Activated CD8-positive, alpha-beta T cell treated with anti-CD3 and anti-CD28 coated beads, Interleukin-2, amount 10 ng/mL, durations not matched to agents 7 days and 5 days (primary cell): Measurements from ENCODE around the gene VTI1B. TPM values are rescaled to one million over a fixed set of nuclear protein-coding genes. Genes with fewer than 3 reads are reported as not detected.
A peak's percentile ranks its signal among the peaks of the same experiment; 100 is the strongest.

ENCODE experiments used
- ATAC-seq: fragments of 150-1000 bp; cut with Tn5 transposase; one replicate; pipeline ENCODE4 v1.10.0; 2021; ENCODE audit warnings: moderate library complexity
- CTCF ChIA-PET: fragments of 350-600 bp; sonication (Branson Sonifier 250); formaldehyde crosslinking; loops from one replicate; lab custom pipeline; 2021; ENCODE audit warnings: antibody characterized with exemption; lab: Charles Lee
- POLR2A ChIA-PET: fragments of 350-600 bp; sonication (Branson Sonifier 250); formaldehyde crosslinking; loops from one replicate; lab custom pipeline; 2021; ENCODE audit warnings: antibody characterized with exemption; lab: Charles Lee
- DNase-seq: peaks from one replicate; pipeline ENCODE4 v3.0.0-alpha.2; 2020
- H3K27ac Mint-ChIP-seq: one replicate; pipeline ENCODE4 v1.8.0; 2021; ENCODE audit warnings: mild to moderate bottlenecking, mixed read lengths
- H3K27me3 Mint-ChIP-seq: one replicate; pipeline ENCODE4 v1.8.0; 2021; ENCODE audit warnings: low read depth, mixed read lengths
- H3K36me3 Mint-ChIP-seq: one replicate; pipeline ENCODE4 v1.8.0; 2021; ENCODE audit warnings: low read depth, mixed read lengths
- H3K4me1 Mint-ChIP-seq: one replicate; pipeline ENCODE4 v1.8.0; 2021; ENCODE audit warnings: low read depth, mixed read lengths
- H3K4me3 Mint-ChIP-seq: one replicate; pipeline ENCODE4 v1.8.0; 2021; ENCODE audit warnings: mild to moderate bottlenecking, mixed read lengths
- H3K9me3 Mint-ChIP-seq: one replicate; pipeline ENCODE4 v1.8.0; 2022; ENCODE audit warnings: mixed read lengths; ENCODE audit not compliant: insufficient read depth
- total RNA-seq, 2 experiments: library from RNA; stranded (reverse); gene quantifications; one replicate each; pipeline ENCODE4 v1.2.3, GENCODE V29; 2021

Gene VTI1B
- total RNA-seq, 2 experiments from 2014 or later: 69.6 to 70.6 TPM

DNA sequence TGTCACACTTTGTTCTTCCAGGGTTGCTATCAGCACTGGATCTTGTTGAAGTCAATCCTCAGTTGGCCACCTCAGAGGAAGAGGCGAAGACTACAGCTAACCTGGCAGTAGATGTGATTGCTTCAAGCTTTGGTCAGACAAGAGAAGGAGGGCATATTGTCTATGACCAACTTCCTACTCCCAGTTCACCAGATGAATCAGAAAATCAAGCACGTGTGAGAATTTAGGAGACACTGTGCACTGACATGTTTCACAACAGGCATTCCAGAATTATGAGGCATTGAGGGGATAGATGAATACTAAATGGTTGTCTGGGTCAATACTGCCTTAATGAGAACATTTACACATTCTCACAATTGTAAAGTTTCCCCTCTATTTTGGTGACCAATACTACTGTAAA, 23.7 kb downstream of the VTI1B start:
- Mint-ChIP-seq H3K4me3 (no peak overlapping the region), H3K9me3 (no peaks in the 10 kb centered on the region), H3K27ac (no peak overlapping the region), H3K27me3 (no peaks in the 10 kb centered on the region), H3K4me1 (no peaks in the 10 kb centered on the region), H3K36me3 (peaks cover 40% of the 10 kb centered on the region)
- CTCF ChIA-PET: interaction anchor here (1.3 to 2.5 kb wide), 3 partner anchors 16 to 54 kb away, joined by 4 to 9 read pairs (median 4); partner anchors contain the start of gene VTI1B
- ATAC-seq (no peak), DNase-seq (no peak)
- POLR2A ChIA-PET: no interaction called here

DNA sequence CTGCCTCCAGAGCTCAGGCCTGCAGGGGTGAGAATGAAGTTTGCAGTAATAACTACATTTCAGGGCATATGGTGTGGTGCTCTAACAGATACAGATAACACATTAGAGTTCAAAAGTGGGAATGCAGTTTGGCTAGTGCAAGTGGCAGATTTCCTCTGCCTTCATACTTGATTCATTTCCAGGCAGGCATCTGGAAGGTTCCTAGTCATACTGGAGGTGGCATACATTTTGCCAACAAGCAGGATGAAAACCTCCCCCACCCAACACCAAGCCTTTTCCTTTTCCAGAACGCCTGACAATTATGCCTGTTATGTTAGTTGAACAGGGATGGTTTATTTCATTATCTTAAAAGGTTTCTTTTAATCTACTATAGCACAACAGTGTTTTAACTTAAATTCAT, 24.3 kb downstream of the VTI1B start:
- H3K27me3 Mint-ChIP-seq: no peaks in the 10 kb centered on the region
- CTCF ChIA-PET: interaction anchor here (1.7 kb wide), 1 partner anchor 54 kb away, joined by 4 read pairs; no protein-coding TSS in a partner anchor
- no peak for DNase-seq
- no peak overlapping the region for H3K4me3 Mint-ChIP-seq
- H3K4me1 Mint-ChIP-seq: no peaks in the 10 kb centered on the region
- H3K27ac Mint-ChIP-seq: no peak overlapping the region
- no peaks in the 10 kb centered on the region for H3K9me3 Mint-ChIP-seq
- ATAC-seq: no peak
- POLR2A ChIA-PET: no interaction called here
- H3K36me3 Mint-ChIP-seq: peaks cover 38% of the 10 kb centered on the region

DNA sequence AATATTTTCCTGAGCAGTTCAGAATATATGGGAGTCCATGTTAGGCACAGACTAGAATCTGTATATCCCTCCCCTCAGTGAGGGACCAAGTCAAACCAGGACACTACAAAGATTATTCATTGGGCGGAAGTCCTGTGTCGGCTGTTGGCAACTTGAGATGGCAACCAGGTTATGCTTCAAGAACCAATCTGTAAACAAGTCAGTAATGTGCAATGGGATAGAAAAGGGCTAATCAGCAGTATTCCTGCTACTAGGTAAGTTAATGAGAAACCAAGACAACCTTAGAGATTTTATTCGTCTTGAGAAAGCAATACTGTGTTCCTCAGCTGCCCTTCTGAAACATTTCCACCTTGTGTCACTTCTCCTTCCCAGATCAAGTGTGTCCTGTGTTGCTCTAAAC, 28.3 kb downstream of the VTI1B start:
- H3K4me3 Mint-ChIP-seq: no peak overlapping the region
- POLR2A ChIA-PET: no interaction called here
- H3K9me3 Mint-ChIP-seq: no peaks in the 10 kb centered on the region
- CTCF ChIA-PET: no interaction called here
- no peak for ATAC-seq
- H3K27ac Mint-ChIP-seq: no peak overlapping the region
- H3K36me3 Mint-ChIP-seq: peaks cover 31% of the 10 kb centered on the region
- peaks cover 8% of the 10 kb centered on the region for H3K4me1 Mint-ChIP-seq
- H3K27me3 Mint-ChIP-seq: no peaks in the 10 kb centered on the region
- no peak for DNase-seq

- Mint-ChIP-seq H3K4me1 (peaks cover 8% of the 10 kb centered on the region), H3K27ac (no peak overlapping the region), H3K9me3 (no peaks in the 10 kb centered on the region), H3K27me3 (no peaks in the 10 kb centered on the region), H3K36me3 (peaks cover 24% of the 10 kb centered on the region), H3K4me3 (no peak overlapping the region)
- ChIA-PET POLR2A (no interaction called here), CTCF (no interaction called here)
- no peak for ATAC-seq
- DNase-seq: no peak
These were observed 29.0 kb downstream of the VTI1B start for GRCh38 chr14:67645414-67645813.

DNA sequence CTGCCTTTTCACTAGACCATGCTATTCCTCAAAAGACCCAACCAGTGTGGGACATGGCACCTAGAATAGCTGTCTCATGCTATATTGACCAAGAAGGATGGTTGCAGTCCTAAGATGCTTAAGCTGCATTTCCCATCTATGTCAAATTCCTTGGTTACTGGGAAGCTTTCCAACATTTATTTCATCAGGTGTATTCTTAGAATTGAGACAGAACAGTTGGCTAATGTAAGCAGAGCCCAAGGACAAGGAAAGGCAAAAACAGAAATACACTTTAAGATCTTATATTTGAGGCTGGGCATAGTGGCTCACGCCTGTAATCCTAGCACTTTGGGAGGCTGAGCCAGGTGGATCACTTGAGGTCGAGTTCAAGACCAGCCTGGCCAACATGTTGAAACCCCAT, 30.0 kb downstream of the VTI1B start:
- DNase-seq: no peak

GRCh38 chr14:67643713-67644112, 30.7 kb downstream of the VTI1B start:
- no peak for ATAC-seq
- Mint-ChIP-seq H3K27ac (no peak overlapping the region), H3K36me3 (peaks cover 18% of the 10 kb centered on the region), H3K4me1 (peaks cover 8% of the 10 kb centered on the region), H3K9me3 (no peaks in the 10 kb centered on the region), H3K27me3 (no peaks in the 10 kb centered on the region), H3K4me3 (no peak overlapping the region)
- ChIA-PET POLR2A (no interaction called here), CTCF (interaction anchor here (1.3 to 4.5 kb wide), 5 partner anchors 22 to 60 kb away, joined by 3 to 18 read pairs (median 5); no protein-coding TSS in a partner anchor)
- no peak for DNase-seq

More for the DNA sequence above, 30.0 kb downstream of the VTI1B start:
- POLR2A ChIA-PET: interaction anchor here (0.9 kb wide), 1 partner anchor 50 kb away, joined by 4 read pairs; no protein-coding TSS in a partner anchor
- H3K9me3 Mint-ChIP-seq: no peaks in the 10 kb centered on the region
- CTCF ChIA-PET: interaction anchor here (1.3 to 4.5 kb wide), 5 partner anchors 21 to 59 kb away, joined by 3 to 18 read pairs (median 5); no protein-coding TSS in a partner anchor
- peaks cover 8% of the 10 kb centered on the region for H3K4me1 Mint-ChIP-seq
- no peak overlapping the region for H3K27ac Mint-ChIP-seq
- no peaks in the 10 kb centered on the region for H3K27me3 Mint-ChIP-seq
- no peak overlapping the region for H3K4me3 Mint-ChIP-seq
- peaks cover 18% of the 10 kb centered on the region for H3K36me3 Mint-ChIP-seq
- ATAC-seq: no peak

DNA sequence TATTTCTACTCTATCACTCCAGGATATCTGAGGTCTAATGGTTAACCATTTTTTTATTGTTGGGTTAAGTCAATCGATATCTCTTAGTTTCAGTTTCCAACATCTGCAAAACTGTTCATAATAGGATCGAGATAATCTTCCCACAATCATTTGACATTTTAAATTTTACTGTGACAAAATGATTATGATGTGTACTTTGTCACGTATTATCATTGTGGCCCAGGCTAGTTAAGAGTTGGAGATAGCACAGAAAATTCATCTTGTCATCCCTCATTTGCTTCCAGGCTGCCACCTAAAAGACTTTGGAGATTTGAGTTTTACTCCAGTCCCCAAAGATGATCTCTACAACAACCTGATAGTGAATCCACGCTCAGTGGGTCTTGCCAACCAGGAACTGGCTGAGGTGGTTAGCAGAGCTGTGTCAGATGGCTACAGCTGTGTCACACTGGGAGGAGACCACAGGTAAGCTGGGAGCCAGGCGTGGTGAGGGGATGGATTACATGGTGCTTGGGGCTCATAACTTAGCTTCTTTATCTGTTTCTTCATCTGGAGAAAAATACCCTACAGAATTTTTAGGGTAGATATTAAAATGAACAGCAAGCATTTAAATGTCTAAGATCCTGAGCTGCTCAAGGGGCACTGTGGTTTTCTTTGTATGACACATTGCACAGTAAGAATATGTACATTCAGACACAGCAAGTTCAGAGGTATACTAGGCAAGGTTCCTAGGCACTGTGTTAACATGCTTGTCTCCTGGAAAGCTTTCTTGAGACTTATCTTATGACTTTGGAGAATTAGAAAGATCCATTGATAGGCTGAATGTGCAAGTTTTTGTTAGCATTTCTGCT, 32.3 kb downstream of the VTI1B start:
- H3K4me1 Mint-ChIP-seq: peaks cover 8% of the 10 kb centered on the region
- ChIA-PET CTCF (interaction anchor here (0.7 to 4.5 kb wide), 5 partner anchors 10 to 62 kb away, joined by 3 to 18 read pairs (median 5); partner anchors contain the start of gene PIGH), POLR2A (no interaction called here)
- H3K4me3 Mint-ChIP-seq: no peak overlapping the region
- peaks cover 18% of the 10 kb centered on the region for H3K36me3 Mint-ChIP-seq
- no peaks in the 10 kb centered on the region for H3K27me3 Mint-ChIP-seq
- no peak overlapping the region for H3K27ac Mint-ChIP-seq
- peak; percentile 64 for ATAC-seq
- no peak for DNase-seq
- no peaks in the 10 kb centered on the region for H3K9me3 Mint-ChIP-seq

- ATAC-seq (no peak), DNase-seq (no peak)
- no peak overlapping the region for H3K27ac Mint-ChIP-seq
- CTCF ChIA-PET: interaction anchor here (1.0 to 4.5 kb wide), 4 partner anchors 11 to 62 kb away, joined by 3 to 18 read pairs (median 10); no protein-coding TSS in a partner anchor
- H3K27me3 Mint-ChIP-seq: no peaks in the 10 kb centered on the region
- no peak overlapping the region for H3K4me3 Mint-ChIP-seq
- peaks cover 14% of the 10 kb centered on the region for H3K36me3 Mint-ChIP-seq
- POLR2A ChIA-PET: no interaction called here
- H3K9me3 Mint-ChIP-seq: no peaks in the 10 kb centered on the region
- H3K4me1 Mint-ChIP-seq: peaks cover 8% of the 10 kb centered on the region
These were observed 33.0 kb downstream of the VTI1B start for GRCh38 chr14:67641480-67641879.

DNA sequence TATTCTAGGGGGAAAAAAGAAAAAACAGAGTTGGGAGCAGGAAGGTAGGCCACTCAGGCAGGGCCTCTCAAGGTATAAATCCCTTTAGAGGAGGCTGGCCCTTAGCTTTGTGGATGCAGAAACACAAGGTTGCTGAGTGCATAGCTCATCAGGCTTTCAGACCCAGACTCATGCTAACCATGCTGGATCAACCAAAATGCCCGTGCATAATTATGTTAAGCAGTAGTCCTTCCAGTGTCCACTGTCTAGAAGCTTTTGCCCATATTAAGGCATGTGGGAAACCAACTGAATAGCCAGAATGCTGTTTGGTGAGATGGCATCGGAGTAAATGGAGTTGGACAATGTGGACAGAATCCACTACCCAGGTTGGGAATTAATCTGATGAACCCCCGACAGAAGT, 35.8 kb downstream of the VTI1B start:
- ChIA-PET POLR2A (no interaction called here), CTCF (interaction anchor here (0.7 kb wide), 1 partner anchor 39 kb away, joined by 3 read pairs; the partner anchor contains the start of gene PIGH)
- no peak for DNase-seq
- Mint-ChIP-seq H3K9me3 (no peaks in the 10 kb centered on the region), H3K27me3 (no peaks in the 10 kb centered on the region), H3K4me1 (peaks cover 8% of the 10 kb centered on the region), H3K27ac (no peak overlapping the region), H3K36me3 (peaks cover 6% of the 10 kb centered on the region), H3K4me3 (no peak overlapping the region)
- ATAC-seq: no peak

GRCh38 chr14:67636361-67636919, 38.0 kb downstream of the VTI1B start:
- Mint-ChIP-seq H3K27ac (no peak overlapping the region), H3K4me1 (no peaks in the 10 kb centered on the region), H3K36me3 (no peaks in the 10 kb centered on the region), H3K4me3 (no peak overlapping the region), H3K9me3 (no peaks in the 10 kb centered on the region), H3K27me3 (no peaks in the 10 kb centered on the region)
- no peak for ATAC-seq
- DNase-seq: no peak
- ChIA-PET POLR2A (no interaction called here), CTCF (interaction anchor here (2.0 kb wide), 1 partner anchor 17 kb away, joined by 4 read pairs; no protein-coding TSS in a partner anchor)

DNA sequence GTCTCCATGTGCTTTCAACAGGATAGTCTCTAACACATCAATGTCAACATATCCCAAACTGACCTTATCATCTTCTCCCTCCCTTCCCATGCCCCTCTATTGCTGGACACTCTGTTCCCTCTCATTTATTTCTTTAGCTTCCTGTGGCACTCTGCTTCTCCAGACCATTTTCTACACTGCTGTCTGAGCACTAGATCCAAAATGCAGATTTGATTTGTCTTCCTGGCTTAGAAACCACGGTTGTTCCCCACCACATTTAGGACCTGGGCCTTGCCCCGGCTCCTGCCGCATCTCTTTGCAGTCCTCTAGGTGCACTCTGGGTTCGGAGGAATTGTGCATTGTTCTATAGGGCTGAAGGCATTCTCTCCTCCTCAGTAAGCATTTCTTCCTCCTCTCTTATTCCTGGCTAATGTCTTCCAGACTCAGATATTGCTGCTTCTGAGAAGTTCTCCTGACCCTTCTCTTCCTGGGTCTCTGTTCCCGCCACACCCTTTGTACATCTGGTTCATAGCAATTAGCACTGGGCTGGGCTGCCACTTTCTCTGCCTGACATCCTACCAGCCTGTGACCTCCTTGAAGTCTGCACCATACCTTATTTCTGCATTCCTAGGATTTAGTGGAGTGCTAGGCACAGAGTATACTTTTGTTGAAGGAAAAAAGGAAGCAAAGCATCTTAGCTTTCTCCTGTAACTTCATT, 40.8 kb downstream of the VTI1B start:
- Mint-ChIP-seq H3K27me3 (no peaks in the 10 kb centered on the region), H3K4me3 (no peak overlapping the region), H3K27ac (no peak overlapping the region), H3K4me1 (no peaks in the 10 kb centered on the region), H3K9me3 (no peaks in the 10 kb centered on the region), H3K36me3 (no peaks in the 10 kb centered on the region)
- ATAC-seq (no peak), DNase-seq (no peak)
- ChIA-PET CTCF (interaction anchor here (0.7 kb wide), 2 partner anchors 33 to 62 kb away, joined by 3 to 4 read pairs; no protein-coding TSS in a partner anchor), POLR2A (no interaction called here)
